Astrocyte (in vitro differentiated cells and primary cell): Measurements from ENCODE around the gene CHRDL2.

Experiments used
- CTCF ChIP-seq: IDR thresholded peaks from 2 replicates; pipeline ENCODE4 v1.5.1; 2011; ENCODE audit warnings: low read depth, mild to moderate bottlenecking, inconsistent platforms, low read length, moderate library complexity; ENCODE audit not compliant: insufficient read depth
- EZH2 ChIP-seq: IDR thresholded peaks from 2 replicates; pipeline ENCODE4 v1.6.1; 2012; ENCODE audit warnings: mild to moderate bottlenecking, low read length, inconsistent platforms; ENCODE audit not compliant: insufficient read depth

- TF ChIP-seq EZH2 (no peak), CTCF (no peak)
Observed at GRCh38 chr11:74701351-74701750, 29.9 kb downstream of the CHRDL2 start.
